Neural crest cell (in vitro differentiated cells): ENCODE data around the gene P3H4. TPM values are rescaled to one million over a fixed set of nuclear protein-coding genes. Genes with fewer than 3 reads are reported as not detected.
A peak's percentile ranks its signal among the peaks of the same experiment; 100 is the strongest.

Experiments
- DNase-seq: peaks from one replicate; pipeline ENCODE4 v3.0.0; 2021; ENCODE audit warnings: low read depth, mixed read lengths, low spot score
- H3K27ac Mint-ChIP-seq: one replicate; pipeline ENCODE4 v1.8.0; 2021; ENCODE audit warnings: mild to moderate bottlenecking, mixed read lengths; ENCODE audit not compliant: unreplicated experiment
- H3K27me3 Mint-ChIP-seq: 2 replicates; pipeline ENCODE4 v1.8.0; 2021; ENCODE audit warnings: low read depth, mild to moderate bottlenecking, mixed read lengths
- H3K36me3 Mint-ChIP-seq: 2 replicates; pipeline ENCODE4 v1.8.0; 2021; ENCODE audit warnings: low read depth, mild to moderate bottlenecking, mixed read lengths
- H3K4me1 Mint-ChIP-seq: 2 replicates; pipeline ENCODE4 v1.8.0; 2021; ENCODE audit warnings: mixed read lengths
- H3K4me3 Mint-ChIP-seq: one replicate; pipeline ENCODE4 v1.8.0; 2021; ENCODE audit warnings: mild to moderate bottlenecking, mixed read lengths
- H3K9me3 Mint-ChIP-seq: 2 replicates; pipeline ENCODE4 v1.8.0; 2021; ENCODE audit warnings: mixed read lengths
- total RNA-seq: library from RNA; stranded (reverse); gene quantifications from 2 replicates; pipeline ENCODE4 v1.2.1, GENCODE V29; 2021
- TF ChIP-seq, protein P1 (sequence below): fragments of 200-600 bp; sonication (generic); conservative IDR thresholded peaks from 2 replicates; pipeline ENCODE4 v1.5.0; 2021; ENCODE audit warnings: antibody characterized with exemption, mild to moderate bottlenecking

P3H4 gene
- total RNA-seq, 1 donor from 2014 or later = 42.3 TPM

DNA sequence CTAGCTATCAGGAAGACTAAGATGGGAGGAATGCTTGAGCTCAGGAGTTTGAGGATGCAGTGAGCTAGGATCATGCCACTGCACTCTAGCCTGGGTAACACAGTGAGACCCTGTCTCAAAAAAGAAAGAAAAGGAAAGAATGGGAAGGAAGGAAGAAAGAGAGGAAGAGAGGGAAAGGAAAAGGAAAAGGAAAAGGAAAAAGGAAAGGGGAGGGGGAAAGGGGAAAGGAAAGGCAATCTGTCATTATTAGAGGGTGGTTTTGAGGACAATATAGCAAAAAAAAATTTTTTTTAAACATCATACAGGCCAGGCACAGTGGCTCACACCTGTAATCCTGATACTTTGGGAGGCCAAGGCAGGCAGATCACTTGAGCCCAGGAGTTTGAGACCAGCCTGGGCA, 45.6 kb downstream of the P3H4 start:
- H3K9me3 Mint-ChIP-seq = no peaks in the 10 kb centered on the region

DNA sequence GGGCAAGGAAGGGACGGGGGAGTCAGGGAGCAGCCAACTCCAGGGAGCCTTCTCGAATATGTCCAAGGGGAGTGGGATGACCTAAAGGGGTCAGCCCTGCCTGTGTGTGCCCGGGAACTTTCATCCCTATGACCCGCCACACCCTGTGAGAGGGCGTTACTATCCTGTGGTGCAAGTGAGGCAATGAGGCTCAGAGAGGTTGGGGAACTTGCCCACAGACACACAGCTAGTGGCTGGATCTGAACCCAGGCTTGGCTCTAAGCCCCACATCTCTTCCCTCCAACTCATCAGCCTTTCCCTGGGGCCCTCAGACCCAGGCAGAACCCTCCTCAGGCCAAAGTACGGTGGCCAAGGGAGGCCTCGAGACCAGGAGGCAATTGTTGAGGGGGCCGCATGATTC, 48.4 kb downstream of the P3H4 start:
- Mint-ChIP-seq H3K9me3 (no peaks in the 10 kb centered on the region), H3K4me3 (no peak overlapping the region), H3K27ac (peak overlapping the region; percentile 83), H3K4me1 (no peaks in the 10 kb centered on the region), H3K36me3 (peaks cover 5% of the 10 kb centered on the region), H3K27me3 (no peaks in the 10 kb centered on the region)
- no peak for DNase-seq
- TF ChIP-seq, protein P1, sequence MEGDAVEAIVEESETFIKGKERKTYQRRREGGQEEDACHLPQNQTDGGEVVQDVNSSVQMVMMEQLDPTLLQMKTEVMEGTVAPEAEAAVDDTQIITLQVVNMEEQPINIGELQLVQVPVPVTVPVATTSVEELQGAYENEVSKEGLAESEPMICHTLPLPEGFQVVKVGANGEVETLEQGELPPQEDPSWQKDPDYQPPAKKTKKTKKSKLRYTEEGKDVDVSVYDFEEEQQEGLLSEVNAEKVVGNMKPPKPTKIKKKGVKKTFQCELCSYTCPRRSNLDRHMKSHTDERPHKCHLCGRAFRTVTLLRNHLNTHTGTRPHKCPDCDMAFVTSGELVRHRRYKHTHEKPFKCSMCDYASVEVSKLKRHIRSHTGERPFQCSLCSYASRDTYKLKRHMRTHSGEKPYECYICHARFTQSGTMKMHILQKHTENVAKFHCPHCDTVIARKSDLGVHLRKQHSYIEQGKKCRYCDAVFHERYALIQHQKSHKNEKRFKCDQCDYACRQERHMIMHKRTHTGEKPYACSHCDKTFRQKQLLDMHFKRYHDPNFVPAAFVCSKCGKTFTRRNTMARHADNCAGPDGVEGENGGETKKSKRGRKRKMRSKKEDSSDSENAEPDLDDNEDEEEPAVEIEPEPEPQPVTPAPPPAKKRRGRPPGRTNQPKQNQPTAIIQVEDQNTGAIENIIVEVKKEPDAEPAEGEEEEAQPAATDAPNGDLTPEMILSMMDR = no peak

More for the DNA sequence above, 45.6 kb downstream of the P3H4 start:
- DNase-seq = no peak
- Mint-ChIP-seq H3K36me3 (peaks cover 3% of the 10 kb centered on the region), H3K4me3 (no peak overlapping the region), H3K4me1 (no peaks in the 10 kb centered on the region), H3K27me3 (no peaks in the 10 kb centered on the region), H3K27ac (no peak overlapping the region)
- TF ChIP-seq, protein P1 = no peak

DNA sequence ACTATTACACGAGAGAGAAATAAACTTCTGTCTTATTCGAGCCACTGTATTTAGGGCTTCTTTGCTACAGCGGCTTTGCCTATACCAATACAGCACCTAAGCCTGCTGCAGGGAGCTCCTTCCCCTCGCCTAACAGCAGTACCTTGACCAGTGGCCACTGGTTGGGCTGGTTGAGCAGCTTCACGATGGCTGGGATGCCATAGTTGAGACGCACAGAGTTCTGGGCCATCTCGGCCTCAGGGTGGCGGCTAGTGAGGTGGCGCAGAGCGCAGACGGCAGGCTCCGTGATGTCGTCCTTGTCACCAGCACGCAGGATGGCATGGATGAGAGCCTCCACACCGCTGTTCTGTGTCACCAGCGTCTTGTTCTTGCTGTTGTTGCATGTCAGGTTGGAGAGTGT, 48.9 kb downstream of the P3H4 start:
- no peaks in the 10 kb centered on the region for H3K9me3 Mint-ChIP-seq

DNA sequence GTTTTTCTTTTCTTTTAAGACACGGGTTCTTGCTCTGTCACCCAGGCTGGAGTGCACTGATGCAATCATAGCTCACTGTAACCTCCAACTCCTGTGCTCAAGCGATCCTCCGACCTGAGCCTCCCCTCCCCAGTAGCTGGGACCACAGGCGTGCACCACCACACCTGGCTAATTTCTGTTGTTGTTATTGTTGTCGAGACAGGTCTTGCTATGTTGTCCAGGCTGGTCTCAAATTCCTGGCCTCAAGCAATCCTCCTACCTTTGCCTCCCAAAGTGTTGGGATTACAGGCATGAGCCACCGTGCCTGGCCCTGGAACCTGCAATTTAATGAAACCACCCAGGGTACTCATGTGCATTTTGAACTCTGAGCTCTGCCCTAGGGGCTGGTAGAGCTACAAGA, 49.4 kb downstream of the P3H4 start:
- peak overlapping the region; percentile 50 for H3K27ac Mint-ChIP-seq
- H3K9me3 Mint-ChIP-seq = no peaks in the 10 kb centered on the region
- DNase-seq = no peak
- H3K4me3 Mint-ChIP-seq = no peak overlapping the region
- TF ChIP-seq, protein P1 = no peak
- no peaks in the 10 kb centered on the region for H3K4me1 Mint-ChIP-seq
- H3K27me3 Mint-ChIP-seq = no peaks in the 10 kb centered on the region
- peaks cover 5% of the 10 kb centered on the region for H3K36me3 Mint-ChIP-seq

More for the DNA sequence above, 48.9 kb downstream of the P3H4 start:
- Mint-ChIP-seq H3K4me1 (no peaks in the 10 kb centered on the region), H3K4me3 (no peak overlapping the region), H3K36me3 (peaks cover 5% of the 10 kb centered on the region), H3K27me3 (no peaks in the 10 kb centered on the region), H3K27ac (peak overlapping the region; percentile 83)
- TF ChIP-seq, protein P1 = no peak
- DNase-seq = no peak

DNA sequence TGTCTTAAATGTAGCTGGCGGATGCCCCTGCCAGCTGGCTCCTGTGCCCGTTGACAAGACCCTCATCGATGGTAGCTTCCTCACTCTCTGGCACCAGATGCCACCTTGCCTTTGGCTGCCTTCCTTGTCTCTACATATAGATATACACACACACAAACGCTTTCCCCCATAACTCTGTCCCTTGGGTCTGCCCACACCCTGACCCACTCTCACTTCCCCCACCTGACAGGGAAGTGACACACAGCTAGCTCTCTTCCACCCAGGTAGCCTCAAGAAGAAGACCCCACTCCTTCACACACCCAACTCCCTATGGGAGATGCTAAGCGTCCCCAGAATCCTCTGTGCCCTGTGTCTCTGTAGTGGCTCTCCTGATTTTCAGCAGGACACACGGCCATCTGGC, 50.9 kb downstream of the P3H4 start:
- no peak for DNase-seq
- no peaks in the 10 kb centered on the region for H3K9me3 Mint-ChIP-seq
- peak overlapping the region; percentile 72 for H3K27ac Mint-ChIP-seq
- H3K4me3 Mint-ChIP-seq = no peak overlapping the region
- H3K27me3 Mint-ChIP-seq = no peaks in the 10 kb centered on the region
- H3K36me3 Mint-ChIP-seq = peaks cover 5% of the 10 kb centered on the region
- TF ChIP-seq, protein P1 = no peak
- no peaks in the 10 kb centered on the region for H3K4me1 Mint-ChIP-seq

DNA sequence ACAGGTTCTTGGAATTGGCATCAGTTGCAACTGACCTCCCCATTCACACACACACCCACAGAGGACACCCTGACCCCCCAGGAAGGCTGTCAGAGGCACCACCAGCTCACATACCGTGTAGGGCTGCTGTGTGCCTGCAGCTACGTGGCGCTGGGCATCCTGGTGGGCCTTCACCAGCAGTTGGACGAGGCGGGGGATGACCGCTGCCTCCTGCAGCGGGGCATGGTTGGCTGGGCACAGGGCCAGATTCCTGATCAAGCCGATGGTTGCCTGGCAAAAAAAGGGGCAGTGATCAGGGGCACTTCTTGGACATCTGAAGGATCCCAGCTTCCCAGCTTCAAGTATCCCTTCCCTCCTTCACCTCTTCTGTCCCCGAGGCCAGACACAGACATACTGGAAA, 53.1 kb downstream of the P3H4 start:
- no peak for DNase-seq
- Mint-ChIP-seq H3K27ac (no peak overlapping the region), H3K27me3 (no peaks in the 10 kb centered on the region), H3K9me3 (no peaks in the 10 kb centered on the region), H3K36me3 (peaks cover 5% of the 10 kb centered on the region), H3K4me3 (no peak overlapping the region), H3K4me1 (no peaks in the 10 kb centered on the region)
- TF ChIP-seq, protein P1 = no peak
